WTC11 (cell line): ENCODE results near the gene IFT27. TPM values are rescaled to one million over a fixed set of nuclear protein-coding genes. Genes with fewer than 3 reads are reported as not detected.

ENCODE experiments used
- ATAC-seq: fragments of 200-7000 bp; cut with Tn5 transposase; 2 replicates; pipeline ENCODE4 v1.10.0; 2021; ENCODE audit warnings: mild to moderate bottlenecking, moderate library complexity
- CTCF ChIA-PET: fragments of 300-600 bp; sonication (Branson Sonifier 250); formaldehyde crosslinking; loops from one replicate; lab custom pipeline; 2021; ENCODE audit warnings: antibody characterized with exemption; lab: Charles Lee
- POLR2A ChIA-PET: fragments of 350-600 bp; sonication (Branson Sonifier 250); formaldehyde crosslinking; loops from one replicate; lab custom pipeline; 2021; ENCODE audit warnings: antibody characterized with exemption; lab: Charles Lee
- DNase-seq: peaks from one replicate; pipeline ENCODE4 v3.0.0; 2021; ENCODE audit warnings: low spot score
- H3K27ac Mint-ChIP-seq: 2 replicates; pipeline ENCODE4 v1.8.0; 2021; ENCODE audit warnings: mixed read lengths
- H3K27me3 Mint-ChIP-seq: 2 replicates; pipeline ENCODE4 v1.8.0; 2021; ENCODE audit warnings: low read depth, mild to moderate bottlenecking, moderate library complexity, mixed read lengths
- H3K36me3 Mint-ChIP-seq: 2 replicates; pipeline ENCODE4 v1.8.0; 2021; ENCODE audit warnings: mixed read lengths
- H3K4me1 Mint-ChIP-seq: 2 replicates; pipeline ENCODE4 v1.8.0; 2022; ENCODE audit warnings: mixed read lengths
- H3K4me3 Mint-ChIP-seq: 2 replicates; pipeline ENCODE4 v1.8.0; 2021; ENCODE audit warnings: mild to moderate bottlenecking, moderate library complexity, mixed read lengths
- H3K9me3 Mint-ChIP-seq: 2 replicates; pipeline ENCODE4 v1.8.0; 2021; ENCODE audit warnings: mixed read lengths
- FOXP1 ChIP-seq: sonication (generic); formaldehyde crosslinking; IDR thresholded peaks from 2 replicates; pipeline ENCODE4 v1.8.0; 2022; ENCODE audit warnings: missing genetic modification reagents, mild to moderate bottlenecking, moderate library complexity, borderline replicate concordance
- HMGA2 ChIP-seq: fragments of 250-450 bp; sonication (Bioruptor Pico); IDR thresholded peaks from 2 replicates; pipeline ENCODE4 v1.4.0; 2021; ENCODE audit warnings: mild to moderate bottlenecking, moderate library complexity
- MYBL2 ChIP-seq: sonication (generic); formaldehyde crosslinking; IDR thresholded peaks from 2 replicates; pipeline ENCODE4 v1.8.1; 2023; ENCODE audit warnings: mild to moderate bottlenecking, moderate library complexity, missing genetic modification reagents
- NFATC4 ChIP-seq: fragments of 250-450 bp; sonication (Bioruptor Pico); IDR thresholded peaks from 2 replicates; pipeline ENCODE4 v1.9.0; 2021; ENCODE audit warnings: mild to moderate bottlenecking
- NFYB ChIP-seq: sonication (generic); formaldehyde crosslinking; conservative IDR thresholded peaks from 2 replicates; pipeline ENCODE4 v1.8.0; 2022; ENCODE audit warnings: low read depth, missing genetic modification reagents
- NR3C1 ChIP-seq: sonication (generic); formaldehyde crosslinking; conservative IDR thresholded peaks from 2 replicates; pipeline ENCODE4 v1.8.1; 2023; ENCODE audit warnings: low read depth, mild to moderate bottlenecking, missing genetic modification reagents
- OVOL2 ChIP-seq: fragments of 250-450 bp; sonication (Bioruptor Pico); IDR thresholded peaks from 2 replicates; pipeline ENCODE4 v1.9.0; 2021; ENCODE audit warnings: mild to moderate bottlenecking, borderline replicate concordance
- TEAD4 ChIP-seq: sonication (generic); formaldehyde crosslinking; IDR thresholded peaks from 2 replicates; pipeline ENCODE4 v1.8.0; 2022; ENCODE audit warnings: mild to moderate bottlenecking, missing genetic modification reagents
- TP53 ChIP-seq: sonication (generic); formaldehyde crosslinking; IDR thresholded peaks from 2 replicates; pipeline ENCODE4 v1.8.1; 2023; ENCODE audit warnings: mild to moderate bottlenecking, missing genetic modification reagents
- total RNA-seq: library from RNA; stranded (reverse); gene quantifications from 3 replicates; pipeline ENCODE4 v1.2.3, GENCODE V29; 2021
- TF ChIP-seq, protein P1 (sequence below): sonication (generic); formaldehyde crosslinking; IDR thresholded peaks from 2 replicates; pipeline ENCODE4 v1.8.0; 2023; ENCODE audit warnings: missing genetic modification reagents, mild to moderate bottlenecking, borderline replicate concordance
- TF ChIP-seq, protein P2 (sequence below): sonication (generic); formaldehyde crosslinking; IDR thresholded peaks from 2 replicates; pipeline ENCODE4 v1.8.1; 2023; ENCODE audit warnings: mild to moderate bottlenecking, missing genetic modification reagents, moderate library complexity
- TF ChIP-seq, protein P3 (sequence below): sonication (generic); formaldehyde crosslinking; IDR thresholded peaks from 2 replicates; pipeline ENCODE4 v1.8.1; 2022; ENCODE audit warnings: missing genetic modification reagents, borderline replicate concordance
- TF ChIP-seq, protein P4 (sequence below): sonication (generic); formaldehyde crosslinking; IDR thresholded peaks from 2 replicates; pipeline ENCODE4 v1.8.0; 2022; ENCODE audit warnings: mild to moderate bottlenecking, missing genetic modification reagents
- TF ChIP-seq, protein P5 (sequence below): sonication (generic); formaldehyde crosslinking; IDR thresholded peaks from 2 replicates; pipeline ENCODE4 v1.8.1; 2023; ENCODE audit warnings: mild to moderate bottlenecking, missing genetic modification reagents
- TF ChIP-seq, protein P6 (sequence below): sonication (generic); formaldehyde crosslinking; IDR thresholded peaks from 2 replicates; pipeline ENCODE4 v1.8.0; 2022; ENCODE audit warnings: mild to moderate bottlenecking, missing genetic modification reagents
- TF ChIP-seq, protein P7 (sequence below): sonication (generic); formaldehyde crosslinking; IDR thresholded peaks from 2 replicates; pipeline ENCODE4 v1.8.0; 2023; ENCODE audit warnings: missing genetic modification reagents
- TF ChIP-seq, protein P8 (sequence below): fragments of 250-450 bp; sonication (Bioruptor Pico); IDR thresholded peaks from 2 replicates; pipeline ENCODE4 v1.9.0; 2021; ENCODE audit warnings: mild to moderate bottlenecking, borderline replicate concordance

The IFT27 gene
- total RNA-seq, 1 experiment from 2014 or later, result 47.9 TPM

DNA sequence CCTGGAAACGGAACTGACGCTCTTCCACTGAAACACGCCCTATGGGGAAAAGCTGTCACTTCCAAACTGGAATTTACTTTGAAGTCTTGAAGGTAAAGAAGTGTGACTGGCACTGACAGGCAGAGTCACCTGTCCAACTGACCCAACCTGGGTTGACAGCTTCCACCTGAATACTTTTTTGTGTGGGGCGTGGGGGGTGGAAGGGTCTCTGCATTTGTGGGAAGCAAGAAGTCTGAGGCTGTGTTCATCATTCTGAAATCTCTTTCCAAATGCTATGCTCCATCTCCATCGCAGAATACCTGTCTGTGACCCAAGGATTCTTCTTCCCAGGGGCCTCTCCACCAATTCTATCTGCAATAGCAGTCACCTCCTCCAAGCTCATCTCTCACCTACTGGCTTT lies 7.8 kb downstream of the IFT27 start:
- Mint-ChIP-seq H3K27me3 (no peaks in the 10 kb centered on the region), H3K27ac (no peak overlapping the region), H3K4me3 (no peak overlapping the region), H3K9me3 (no peaks in the 10 kb centered on the region), H3K4me1 (peaks cover 20% of the 10 kb centered on the region), H3K36me3 (peaks cover 19% of the 10 kb centered on the region)
- no peak for ATAC-seq
- no peak for DNase-seq
- POLR2A ChIA-PET, result no interaction called here
- TF ChIP-seq, protein P1, sequence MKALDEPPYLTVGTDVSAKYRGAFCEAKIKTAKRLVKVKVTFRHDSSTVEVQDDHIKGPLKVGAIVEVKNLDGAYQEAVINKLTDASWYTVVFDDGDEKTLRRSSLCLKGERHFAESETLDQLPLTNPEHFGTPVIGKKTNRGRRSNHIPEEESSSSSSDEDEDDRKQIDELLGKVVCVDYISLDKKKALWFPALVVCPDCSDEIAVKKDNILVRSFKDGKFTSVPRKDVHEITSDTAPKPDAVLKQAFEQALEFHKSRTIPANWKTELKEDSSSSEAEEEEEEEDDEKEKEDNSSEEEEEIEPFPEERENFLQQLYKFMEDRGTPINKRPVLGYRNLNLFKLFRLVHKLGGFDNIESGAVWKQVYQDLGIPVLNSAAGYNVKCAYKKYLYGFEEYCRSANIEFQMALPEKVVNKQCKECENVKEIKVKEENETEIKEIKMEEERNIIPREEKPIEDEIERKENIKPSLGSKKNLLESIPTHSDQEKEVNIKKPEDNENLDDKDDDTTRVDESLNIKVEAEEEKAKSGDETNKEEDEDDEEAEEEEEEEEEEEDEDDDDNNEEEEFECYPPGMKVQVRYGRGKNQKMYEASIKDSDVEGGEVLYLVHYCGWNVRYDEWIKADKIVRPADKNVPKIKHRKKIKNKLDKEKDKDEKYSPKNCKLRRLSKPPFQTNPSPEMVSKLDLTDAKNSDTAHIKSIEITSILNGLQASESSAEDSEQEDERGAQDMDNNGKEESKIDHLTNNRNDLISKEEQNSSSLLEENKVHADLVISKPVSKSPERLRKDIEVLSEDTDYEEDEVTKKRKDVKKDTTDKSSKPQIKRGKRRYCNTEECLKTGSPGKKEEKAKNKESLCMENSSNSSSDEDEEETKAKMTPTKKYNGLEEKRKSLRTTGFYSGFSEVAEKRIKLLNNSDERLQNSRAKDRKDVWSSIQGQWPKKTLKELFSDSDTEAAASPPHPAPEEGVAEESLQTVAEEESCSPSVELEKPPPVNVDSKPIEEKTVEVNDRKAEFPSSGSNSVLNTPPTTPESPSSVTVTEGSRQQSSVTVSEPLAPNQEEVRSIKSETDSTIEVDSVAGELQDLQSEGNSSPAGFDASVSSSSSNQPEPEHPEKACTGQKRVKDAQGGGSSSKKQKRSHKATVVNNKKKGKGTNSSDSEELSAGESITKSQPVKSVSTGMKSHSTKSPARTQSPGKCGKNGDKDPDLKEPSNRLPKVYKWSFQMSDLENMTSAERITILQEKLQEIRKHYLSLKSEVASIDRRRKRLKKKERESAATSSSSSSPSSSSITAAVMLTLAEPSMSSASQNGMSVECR (CRISPR knock-in tag), result no peak
- TF ChIP-seq, protein P2, sequence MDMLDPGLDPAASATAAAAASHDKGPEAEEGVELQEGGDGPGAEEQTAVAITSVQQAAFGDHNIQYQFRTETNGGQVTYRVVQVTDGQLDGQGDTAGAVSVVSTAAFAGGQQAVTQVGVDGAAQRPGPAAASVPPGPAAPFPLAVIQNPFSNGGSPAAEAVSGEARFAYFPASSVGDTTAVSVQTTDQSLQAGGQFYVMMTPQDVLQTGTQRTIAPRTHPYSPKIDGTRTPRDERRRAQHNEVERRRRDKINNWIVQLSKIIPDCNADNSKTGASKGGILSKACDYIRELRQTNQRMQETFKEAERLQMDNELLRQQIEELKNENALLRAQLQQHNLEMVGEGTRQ, result no peak
- TF ChIP-seq, protein P3, sequence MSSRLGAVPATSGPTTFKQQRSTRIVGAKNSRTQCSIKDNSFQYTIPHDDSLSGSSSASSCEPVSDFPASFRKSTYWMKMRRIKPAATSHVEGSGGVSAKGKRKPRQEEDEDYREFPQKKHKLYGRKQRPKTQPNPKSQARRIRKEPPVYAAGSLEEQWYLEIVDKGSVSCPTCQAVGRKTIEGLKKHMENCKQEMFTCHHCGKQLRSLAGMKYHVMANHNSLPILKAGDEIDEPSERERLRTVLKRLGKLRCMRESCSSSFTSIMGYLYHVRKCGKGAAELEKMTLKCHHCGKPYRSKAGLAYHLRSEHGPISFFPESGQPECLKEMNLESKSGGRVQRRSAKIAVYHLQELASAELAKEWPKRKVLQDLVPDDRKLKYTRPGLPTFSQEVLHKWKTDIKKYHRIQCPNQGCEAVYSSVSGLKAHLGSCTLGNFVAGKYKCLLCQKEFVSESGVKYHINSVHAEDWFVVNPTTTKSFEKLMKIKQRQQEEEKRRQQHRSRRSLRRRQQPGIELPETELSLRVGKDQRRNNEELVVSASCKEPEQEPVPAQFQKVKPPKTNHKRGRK (CRISPR knock-in tag), result no peak
- TF ChIP-seq NFATC4 (CRISPR knock-in tag) (no peak), NFYB (CRISPR knock-in tag) (no peak), TEAD4 (no peak), HMGA2 (no peak), TP53 (no peak), NR3C1 (CRISPR knock-in tag) (no peak), FOXP1 (CRISPR knock-in tag) (no peak), MYBL2 (CRISPR knock-in tag) (no peak), OVOL2 (CRISPR knock-in tag) (no peak)
- TF ChIP-seq, protein P4, sequence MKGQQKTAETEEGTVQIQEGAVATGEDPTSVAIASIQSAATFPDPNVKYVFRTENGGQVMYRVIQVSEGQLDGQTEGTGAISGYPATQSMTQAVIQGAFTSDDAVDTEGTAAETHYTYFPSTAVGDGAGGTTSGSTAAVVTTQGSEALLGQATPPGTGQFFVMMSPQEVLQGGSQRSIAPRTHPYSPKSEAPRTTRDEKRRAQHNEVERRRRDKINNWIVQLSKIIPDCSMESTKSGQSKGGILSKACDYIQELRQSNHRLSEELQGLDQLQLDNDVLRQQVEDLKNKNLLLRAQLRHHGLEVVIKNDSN, result no peak
- TF ChIP-seq, protein P5, sequence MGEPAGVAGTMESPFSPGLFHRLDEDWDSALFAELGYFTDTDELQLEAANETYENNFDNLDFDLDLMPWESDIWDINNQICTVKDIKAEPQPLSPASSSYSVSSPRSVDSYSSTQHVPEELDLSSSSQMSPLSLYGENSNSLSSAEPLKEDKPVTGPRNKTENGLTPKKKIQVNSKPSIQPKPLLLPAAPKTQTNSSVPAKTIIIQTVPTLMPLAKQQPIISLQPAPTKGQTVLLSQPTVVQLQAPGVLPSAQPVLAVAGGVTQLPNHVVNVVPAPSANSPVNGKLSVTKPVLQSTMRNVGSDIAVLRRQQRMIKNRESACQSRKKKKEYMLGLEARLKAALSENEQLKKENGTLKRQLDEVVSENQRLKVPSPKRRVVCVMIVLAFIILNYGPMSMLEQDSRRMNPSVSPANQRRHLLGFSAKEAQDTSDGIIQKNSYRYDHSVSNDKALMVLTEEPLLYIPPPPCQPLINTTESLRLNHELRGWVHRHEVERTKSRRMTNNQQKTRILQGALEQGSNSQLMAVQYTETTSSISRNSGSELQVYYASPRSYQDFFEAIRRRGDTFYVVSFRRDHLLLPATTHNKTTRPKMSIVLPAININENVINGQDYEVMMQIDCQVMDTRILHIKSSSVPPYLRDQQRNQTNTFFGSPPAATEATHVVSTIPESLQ, result no peak
- TF ChIP-seq, protein P6, sequence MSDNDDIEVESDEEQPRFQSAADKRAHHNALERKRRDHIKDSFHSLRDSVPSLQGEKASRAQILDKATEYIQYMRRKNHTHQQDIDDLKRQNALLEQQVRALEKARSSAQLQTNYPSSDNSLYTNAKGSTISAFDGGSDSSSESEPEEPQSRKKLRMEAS, result no peak
- TF ChIP-seq, protein P7, sequence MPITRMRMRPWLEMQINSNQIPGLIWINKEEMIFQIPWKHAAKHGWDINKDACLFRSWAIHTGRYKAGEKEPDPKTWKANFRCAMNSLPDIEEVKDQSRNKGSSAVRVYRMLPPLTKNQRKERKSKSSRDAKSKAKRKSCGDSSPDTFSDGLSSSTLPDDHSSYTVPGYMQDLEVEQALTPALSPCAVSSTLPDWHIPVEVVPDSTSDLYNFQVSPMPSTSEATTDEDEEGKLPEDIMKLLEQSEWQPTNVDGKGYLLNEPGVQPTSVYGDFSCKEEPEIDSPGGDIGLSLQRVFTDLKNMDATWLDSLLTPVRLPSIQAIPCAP, result no peak
- TF ChIP-seq, protein P8, sequence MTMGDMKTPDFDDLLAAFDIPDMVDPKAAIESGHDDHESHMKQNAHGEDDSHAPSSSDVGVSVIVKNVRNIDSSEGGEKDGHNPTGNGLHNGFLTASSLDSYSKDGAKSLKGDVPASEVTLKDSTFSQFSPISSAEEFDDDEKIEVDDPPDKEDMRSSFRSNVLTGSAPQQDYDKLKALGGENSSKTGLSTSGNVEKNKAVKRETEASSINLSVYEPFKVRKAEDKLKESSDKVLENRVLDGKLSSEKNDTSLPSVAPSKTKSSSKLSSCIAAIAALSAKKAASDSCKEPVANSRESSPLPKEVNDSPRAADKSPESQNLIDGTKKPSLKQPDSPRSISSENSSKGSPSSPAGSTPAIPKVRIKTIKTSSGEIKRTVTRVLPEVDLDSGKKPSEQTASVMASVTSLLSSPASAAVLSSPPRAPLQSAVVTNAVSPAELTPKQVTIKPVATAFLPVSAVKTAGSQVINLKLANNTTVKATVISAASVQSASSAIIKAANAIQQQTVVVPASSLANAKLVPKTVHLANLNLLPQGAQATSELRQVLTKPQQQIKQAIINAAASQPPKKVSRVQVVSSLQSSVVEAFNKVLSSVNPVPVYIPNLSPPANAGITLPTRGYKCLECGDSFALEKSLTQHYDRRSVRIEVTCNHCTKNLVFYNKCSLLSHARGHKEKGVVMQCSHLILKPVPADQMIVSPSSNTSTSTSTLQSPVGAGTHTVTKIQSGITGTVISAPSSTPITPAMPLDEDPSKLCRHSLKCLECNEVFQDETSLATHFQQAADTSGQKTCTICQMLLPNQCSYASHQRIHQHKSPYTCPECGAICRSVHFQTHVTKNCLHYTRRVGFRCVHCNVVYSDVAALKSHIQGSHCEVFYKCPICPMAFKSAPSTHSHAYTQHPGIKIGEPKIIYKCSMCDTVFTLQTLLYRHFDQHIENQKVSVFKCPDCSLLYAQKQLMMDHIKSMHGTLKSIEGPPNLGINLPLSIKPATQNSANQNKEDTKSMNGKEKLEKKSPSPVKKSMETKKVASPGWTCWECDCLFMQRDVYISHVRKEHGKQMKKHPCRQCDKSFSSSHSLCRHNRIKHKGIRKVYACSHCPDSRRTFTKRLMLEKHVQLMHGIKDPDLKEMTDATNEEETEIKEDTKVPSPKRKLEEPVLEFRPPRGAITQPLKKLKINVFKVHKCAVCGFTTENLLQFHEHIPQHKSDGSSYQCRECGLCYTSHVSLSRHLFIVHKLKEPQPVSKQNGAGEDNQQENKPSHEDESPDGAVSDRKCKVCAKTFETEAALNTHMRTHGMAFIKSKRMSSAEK (CRISPR knock-in tag), result no peak
- CTCF ChIA-PET, result interaction anchor here (1.1 to 1.5 kb wide), 3 partner anchors 11 to 88 kb away, joined by 3 to 6 read pairs (median 3); no protein-coding TSS in a partner anchor
